ENCODE results near the gene LRRC36.

The LRRC36 gene

GRCh38 chr16:67305216-67306071, 21.2 kb upstream of the LRRC36 start:
- Histone ChIP-seq H3K27ac (ENCODE audit: low read length) (no peak overlapping the region), H3K9ac (ENCODE audit: low read depth, low read length) (no peak overlapping the region), H3K9me3 (ENCODE audit: insufficient read depth, low read length, severe bottlenecking) (no peaks in the 10 kb centered on the region), H3K4me1 (ENCODE audit: insufficient read depth, low read length) (no peaks in the 10 kb centered on the region), H3K4me3 (ENCODE audit: low read depth in 1 of 2, low read length in 2 of 2) (no peak overlapping the region), H3K36me3 (ENCODE audit: insufficient read depth, low read length) (no peaks in the 10 kb centered on the region), H3K27me3 (ENCODE audit: insufficient read depth, low read length, poor library complexity) (no peaks in the 10 kb centered on the region), H4K20me1 (ENCODE audit: insufficient read depth, low read length) (no peaks in the 10 kb centered on the region), H3K4me2 (ENCODE audit: insufficient read depth, low read length) (no peak overlapping the region), H3K79me2 (ENCODE audit: insufficient read depth, low read length) (no peaks in the 10 kb centered on the region), H2AFZ (ENCODE audit: low read depth, low read length) (no peak overlapping the region)
- no peak for ATAC-seq (ENCODE audit: insufficient read depth, low read depth)
- DNase-seq, result no peak
- TF ChIP-seq, protein P1, sequence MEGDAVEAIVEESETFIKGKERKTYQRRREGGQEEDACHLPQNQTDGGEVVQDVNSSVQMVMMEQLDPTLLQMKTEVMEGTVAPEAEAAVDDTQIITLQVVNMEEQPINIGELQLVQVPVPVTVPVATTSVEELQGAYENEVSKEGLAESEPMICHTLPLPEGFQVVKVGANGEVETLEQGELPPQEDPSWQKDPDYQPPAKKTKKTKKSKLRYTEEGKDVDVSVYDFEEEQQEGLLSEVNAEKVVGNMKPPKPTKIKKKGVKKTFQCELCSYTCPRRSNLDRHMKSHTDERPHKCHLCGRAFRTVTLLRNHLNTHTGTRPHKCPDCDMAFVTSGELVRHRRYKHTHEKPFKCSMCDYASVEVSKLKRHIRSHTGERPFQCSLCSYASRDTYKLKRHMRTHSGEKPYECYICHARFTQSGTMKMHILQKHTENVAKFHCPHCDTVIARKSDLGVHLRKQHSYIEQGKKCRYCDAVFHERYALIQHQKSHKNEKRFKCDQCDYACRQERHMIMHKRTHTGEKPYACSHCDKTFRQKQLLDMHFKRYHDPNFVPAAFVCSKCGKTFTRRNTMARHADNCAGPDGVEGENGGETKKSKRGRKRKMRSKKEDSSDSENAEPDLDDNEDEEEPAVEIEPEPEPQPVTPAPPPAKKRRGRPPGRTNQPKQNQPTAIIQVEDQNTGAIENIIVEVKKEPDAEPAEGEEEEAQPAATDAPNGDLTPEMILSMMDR (IDR thresholded peaks at IDR 0.05; ENCODE audit: borderline replicate concordance, extremely low read depth, low read length, poor library complexity, severe bottlenecking), result peak; percentile 25
- TF ChIP-seq EZH2 (IDR thresholded peaks at IDR 0.05; ENCODE audit: borderline replicate concordance, low read depth, low read length, severe bottlenecking), result no peak

DNA sequence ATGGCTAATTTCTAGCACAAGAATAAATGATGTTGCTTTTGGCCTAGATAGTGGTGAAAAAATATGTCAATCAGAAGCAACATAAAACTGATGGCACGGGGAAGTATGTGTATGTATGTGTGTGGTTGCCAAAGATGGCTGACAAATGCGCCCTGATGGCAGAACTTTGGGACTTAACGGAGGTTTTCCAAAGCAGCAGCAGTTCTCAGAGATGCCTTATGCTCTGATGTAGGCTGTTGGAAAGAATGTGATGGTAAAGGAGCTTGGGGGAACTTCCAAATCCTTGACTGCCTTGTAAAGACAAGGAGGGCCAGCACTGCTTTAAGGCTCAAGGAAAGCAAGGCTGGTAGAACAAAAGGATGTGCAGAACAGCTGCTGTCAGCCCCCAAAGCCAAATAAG, 16.1 kb upstream of the LRRC36 start:
- TF ChIP-seq, protein P1 (IDR thresholded peaks at IDR 0.05; ENCODE audit: borderline replicate concordance, extremely low read depth, low read length, poor library complexity, severe bottlenecking), result no peak
- no peak for TF ChIP-seq EZH2 (IDR thresholded peaks at IDR 0.05; ENCODE audit: borderline replicate concordance, low read depth, low read length, severe bottlenecking)
- Histone ChIP-seq H3K36me3 (ENCODE audit: insufficient read depth, low read length) (no peaks in the 10 kb centered on the region), H3K27me3 (ENCODE audit: insufficient read depth, low read length, poor library complexity) (no peaks in the 10 kb centered on the region), H3K9me3 (ENCODE audit: insufficient read depth, low read length, severe bottlenecking) (no peaks in the 10 kb centered on the region), H3K9ac (ENCODE audit: low read depth, low read length) (no peak overlapping the region), H3K4me3 (ENCODE audit: low read depth in 1 of 2, low read length in 2 of 2) (no peak overlapping the region), H3K79me2 (ENCODE audit: insufficient read depth, low read length) (no peaks in the 10 kb centered on the region), H3K27ac (ENCODE audit: low read length) (no peak overlapping the region), H3K4me2 (ENCODE audit: insufficient read depth, low read length) (no peak overlapping the region), H3K4me1 (ENCODE audit: insufficient read depth, low read length) (no peaks in the 10 kb centered on the region), H2AFZ (ENCODE audit: low read depth, low read length) (no peak overlapping the region), H4K20me1 (ENCODE audit: insufficient read depth, low read length) (no peaks in the 10 kb centered on the region)
- ATAC-seq (ENCODE audit: insufficient read depth, low read depth), result no peak
- no peak for DNase-seq

DNA sequence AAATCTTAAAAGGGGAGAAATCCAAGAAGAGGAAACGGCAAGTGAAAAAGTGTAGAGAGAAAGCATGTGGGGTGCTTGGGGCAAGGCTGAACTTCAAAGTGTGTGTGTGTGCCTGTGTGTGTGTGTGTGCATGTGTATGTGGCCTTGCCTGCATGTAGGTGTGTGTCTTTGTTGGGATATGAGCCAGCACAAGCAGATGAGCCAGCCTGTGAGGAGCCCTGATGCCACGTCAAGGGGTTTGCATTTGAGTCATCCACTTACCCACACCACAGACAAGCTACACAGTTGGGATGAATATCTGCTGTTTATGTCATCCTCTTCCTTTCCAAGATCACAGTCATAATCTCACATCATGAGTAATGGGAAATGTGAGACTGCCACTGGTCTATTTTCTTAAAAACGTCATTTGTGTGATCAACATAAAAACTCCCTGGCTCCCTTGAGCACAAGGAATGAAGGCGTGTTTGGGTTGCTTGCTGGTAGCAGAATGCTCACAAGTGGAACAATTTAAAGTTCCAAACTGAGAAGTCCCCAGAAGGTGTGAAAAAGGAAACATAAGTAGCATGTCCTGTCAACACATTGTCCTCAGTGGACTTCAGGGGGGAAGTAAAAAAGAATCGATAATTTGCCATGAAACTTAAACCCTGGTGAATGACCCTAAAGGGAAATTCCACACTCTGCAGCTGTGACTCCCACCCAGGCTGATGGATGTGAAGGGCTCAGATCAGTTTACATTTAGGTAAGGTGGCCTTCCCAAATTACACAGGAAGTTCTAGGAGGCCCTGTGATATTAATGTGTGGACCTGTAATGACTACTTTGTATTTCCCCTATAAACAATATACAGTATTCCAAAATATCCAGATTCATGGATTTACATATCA, 14.8 kb upstream of the LRRC36 start:
- no peaks in the 10 kb centered on the region for H3K79me2 ChIP-seq (ENCODE audit: insufficient read depth, low read length)
- ATAC-seq (ENCODE audit: insufficient read depth, low read depth) (no peak), DNase-seq (no peak)
- TF ChIP-seq EZH2 (IDR thresholded peaks at IDR 0.05; ENCODE audit: borderline replicate concordance, low read depth, low read length, severe bottlenecking), result no peak
- TF ChIP-seq, protein P1 (IDR thresholded peaks at IDR 0.05; ENCODE audit: borderline replicate concordance, extremely low read depth, low read length, poor library complexity, severe bottlenecking), result no peak
- H3K4me3 ChIP-seq (ENCODE audit: low read depth in 1 of 2, low read length in 2 of 2), result no peak overlapping the region
- no peaks in the 10 kb centered on the region for H3K9me3 ChIP-seq (ENCODE audit: insufficient read depth, low read length, severe bottlenecking)
- H3K4me1 ChIP-seq (ENCODE audit: insufficient read depth, low read length), result no peaks in the 10 kb centered on the region
- no peak overlapping the region for H3K27ac ChIP-seq (ENCODE audit: low read length)
- H3K27me3 ChIP-seq (ENCODE audit: insufficient read depth, low read length, poor library complexity), result no peaks in the 10 kb centered on the region
- no peak overlapping the region for H3K4me2 ChIP-seq (ENCODE audit: insufficient read depth, low read length)
- no peak overlapping the region for H3K9ac ChIP-seq (ENCODE audit: low read depth, low read length)
- no peak overlapping the region for H2AFZ ChIP-seq (ENCODE audit: low read depth, low read length)
- H4K20me1 ChIP-seq (ENCODE audit: insufficient read depth, low read length), result no peaks in the 10 kb centered on the region
- no peaks in the 10 kb centered on the region for H3K36me3 ChIP-seq (ENCODE audit: insufficient read depth, low read length)
